ENCODE measurements around the gene SIPA1L3.

Gene SIPA1L3

DNA sequence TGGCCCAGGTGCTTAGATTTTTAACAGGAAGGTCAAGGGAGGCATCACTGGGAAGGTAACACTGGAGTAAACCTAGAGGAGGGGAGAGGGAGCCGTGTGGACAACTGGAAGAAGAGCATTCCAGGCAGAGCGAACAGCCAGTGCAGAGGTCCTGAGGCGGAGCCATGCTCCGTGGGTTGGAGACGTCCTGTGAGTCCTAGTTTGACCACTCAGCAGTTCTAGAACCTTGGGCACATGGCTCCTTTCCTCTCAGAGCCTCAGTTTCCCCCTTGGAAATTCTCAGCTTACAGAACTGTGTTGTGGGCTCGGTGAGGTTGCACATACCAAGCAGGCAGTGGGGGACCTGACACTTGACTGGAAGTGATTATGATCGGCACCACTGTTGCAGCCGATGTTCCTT, 186.1 kb downstream of the SIPA1L3 start:
- Histone ChIP-seq H3K4me3 (ENCODE audit: low read depth, low read length) (no peak overlapping the region), H3K4me1 (ENCODE audit: control insufficient read depth, insufficient read depth, low read length) (no peaks in the 10 kb centered on the region; the same call in 1 of the 2 replicates), H3K9me3 (ENCODE audit: control insufficient read depth, insufficient read depth, low read depth, low read length) (no peaks in the 10 kb centered on the region; the same call in 1 of the 2 replicates), H3K27ac (ENCODE audit: extremely low read depth, low read depth, low read length) (no peak overlapping the region), H3K36me3 (ENCODE audit: control insufficient read depth in 2 of 2, insufficient read depth in 1 of 2, low read length in 2 of 2) (peaks cover 3 to 37% of the 10 kb centered on the region in 2 experiments; a peak in 2 of 3 replicates)
- CTCF ChIA-PET, result interaction anchor here (0.7 to 3.3 kb wide), 2 partner anchors 57 to 191 kb away, joined by 3 to 41 read pairs; no protein-coding TSS in a partner anchor
- POLR2A ChIA-PET, result interaction anchor here (0.7 kb wide), 1 partner anchor 186 kb away, joined by 3 read pairs; the partner anchor contains the start of gene SIPA1L3
- TF ChIP-seq ZIC2 (tag by site-specific recombination; IDR thresholded peaks at IDR 0.05) (peak; percentile 54), GLIS1 (tag by site-specific recombination; IDR thresholded peaks at IDR 0.05) (0 out of 2 replicates have a peak, but pooled peaks have one; percentile 12), WT1 (tag by site-specific recombination; IDR thresholded peaks at IDR 0.05) (no peak)

DNA sequence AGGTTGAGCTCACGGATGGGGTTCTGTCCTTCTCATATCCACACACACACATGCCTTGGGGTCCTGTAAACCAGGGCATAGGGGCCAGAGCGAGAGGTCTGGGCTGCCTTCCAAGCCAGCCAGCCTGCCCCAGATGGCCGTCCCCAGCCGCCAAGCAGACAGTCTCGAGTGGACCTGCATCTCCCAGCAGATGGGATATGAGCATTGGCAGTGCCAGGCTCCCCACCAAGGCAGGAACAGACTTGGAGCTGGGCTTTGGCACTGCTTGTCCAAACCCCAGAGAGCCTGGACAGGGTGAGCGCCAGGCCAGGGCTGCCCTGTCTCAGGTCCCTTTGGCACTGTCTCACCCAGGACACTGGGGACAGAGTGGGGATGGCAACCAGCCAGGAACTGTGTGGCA, 186.6 kb downstream of the SIPA1L3 start:
- H3K36me3 ChIP-seq (ENCODE audit: control insufficient read depth in 2 of 2, insufficient read depth in 1 of 2, low read length in 2 of 2), result peaks cover under 1 to 35% of the 10 kb centered on the region in 2 experiments; a peak in 2 of 3 replicates
- no peak overlapping the region for H3K4me3 ChIP-seq (ENCODE audit: low read depth, low read length)
- ChIA-PET POLR2A (no interaction called here), CTCF (interaction anchor here (1.9 to 3.3 kb wide), 2 partner anchors 8 to 191 kb away, joined by 10 to 41 read pairs; no protein-coding TSS in a partner anchor)
- no peak overlapping the region for H3K27ac ChIP-seq (ENCODE audit: extremely low read depth, low read depth, low read length)
- no peaks in the 10 kb centered on the region; the same call in 1 of the 2 replicates for H3K9me3 ChIP-seq (ENCODE audit: control insufficient read depth, insufficient read depth, low read depth, low read length)
- TF ChIP-seq, protein P1, sequence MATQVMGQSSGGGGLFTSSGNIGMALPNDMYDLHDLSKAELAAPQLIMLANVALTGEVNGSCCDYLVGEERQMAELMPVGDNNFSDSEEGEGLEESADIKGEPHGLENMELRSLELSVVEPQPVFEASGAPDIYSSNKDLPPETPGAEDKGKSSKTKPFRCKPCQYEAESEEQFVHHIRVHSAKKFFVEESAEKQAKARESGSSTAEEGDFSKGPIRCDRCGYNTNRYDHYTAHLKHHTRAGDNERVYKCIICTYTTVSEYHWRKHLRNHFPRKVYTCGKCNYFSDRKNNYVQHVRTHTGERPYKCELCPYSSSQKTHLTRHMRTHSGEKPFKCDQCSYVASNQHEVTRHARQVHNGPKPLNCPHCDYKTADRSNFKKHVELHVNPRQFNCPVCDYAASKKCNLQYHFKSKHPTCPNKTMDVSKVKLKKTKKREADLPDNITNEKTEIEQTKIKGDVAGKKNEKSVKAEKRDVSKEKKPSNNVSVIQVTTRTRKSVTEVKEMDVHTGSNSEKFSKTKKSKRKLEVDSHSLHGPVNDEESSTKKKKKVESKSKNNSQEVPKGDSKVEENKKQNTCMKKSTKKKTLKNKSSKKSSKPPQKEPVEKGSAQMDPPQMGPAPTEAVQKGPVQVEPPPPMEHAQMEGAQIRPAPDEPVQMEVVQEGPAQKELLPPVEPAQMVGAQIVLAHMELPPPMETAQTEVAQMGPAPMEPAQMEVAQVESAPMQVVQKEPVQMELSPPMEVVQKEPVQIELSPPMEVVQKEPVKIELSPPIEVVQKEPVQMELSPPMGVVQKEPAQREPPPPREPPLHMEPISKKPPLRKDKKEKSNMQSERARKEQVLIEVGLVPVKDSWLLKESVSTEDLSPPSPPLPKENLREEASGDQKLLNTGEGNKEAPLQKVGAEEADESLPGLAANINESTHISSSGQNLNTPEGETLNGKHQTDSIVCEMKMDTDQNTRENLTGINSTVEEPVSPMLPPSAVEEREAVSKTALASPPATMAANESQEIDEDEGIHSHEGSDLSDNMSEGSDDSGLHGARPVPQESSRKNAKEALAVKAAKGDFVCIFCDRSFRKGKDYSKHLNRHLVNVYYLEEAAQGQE (tag by site-specific recombination; IDR thresholded peaks at IDR 0.05), result no peak
- no peak for TF ChIP-seq ZNF2 (tag by site-specific recombination; IDR thresholded peaks at IDR 0.05)
- TF ChIP-seq ZBTB20 (tag by site-specific recombination; IDR thresholded peaks at IDR 0.05), result no peak
- no peak for TF ChIP-seq ZNF23 (tag by site-specific recombination; IDR thresholded peaks at IDR 0.05; ENCODE audit: borderline replicate concordance)
- TF ChIP-seq ZNF548 (tag by site-specific recombination; IDR thresholded peaks at IDR 0.05), result no peak
- H3K4me1 ChIP-seq (ENCODE audit: control insufficient read depth, insufficient read depth, low read length), result no peaks in the 10 kb centered on the region; the same call in 1 of the 2 replicates

DNA sequence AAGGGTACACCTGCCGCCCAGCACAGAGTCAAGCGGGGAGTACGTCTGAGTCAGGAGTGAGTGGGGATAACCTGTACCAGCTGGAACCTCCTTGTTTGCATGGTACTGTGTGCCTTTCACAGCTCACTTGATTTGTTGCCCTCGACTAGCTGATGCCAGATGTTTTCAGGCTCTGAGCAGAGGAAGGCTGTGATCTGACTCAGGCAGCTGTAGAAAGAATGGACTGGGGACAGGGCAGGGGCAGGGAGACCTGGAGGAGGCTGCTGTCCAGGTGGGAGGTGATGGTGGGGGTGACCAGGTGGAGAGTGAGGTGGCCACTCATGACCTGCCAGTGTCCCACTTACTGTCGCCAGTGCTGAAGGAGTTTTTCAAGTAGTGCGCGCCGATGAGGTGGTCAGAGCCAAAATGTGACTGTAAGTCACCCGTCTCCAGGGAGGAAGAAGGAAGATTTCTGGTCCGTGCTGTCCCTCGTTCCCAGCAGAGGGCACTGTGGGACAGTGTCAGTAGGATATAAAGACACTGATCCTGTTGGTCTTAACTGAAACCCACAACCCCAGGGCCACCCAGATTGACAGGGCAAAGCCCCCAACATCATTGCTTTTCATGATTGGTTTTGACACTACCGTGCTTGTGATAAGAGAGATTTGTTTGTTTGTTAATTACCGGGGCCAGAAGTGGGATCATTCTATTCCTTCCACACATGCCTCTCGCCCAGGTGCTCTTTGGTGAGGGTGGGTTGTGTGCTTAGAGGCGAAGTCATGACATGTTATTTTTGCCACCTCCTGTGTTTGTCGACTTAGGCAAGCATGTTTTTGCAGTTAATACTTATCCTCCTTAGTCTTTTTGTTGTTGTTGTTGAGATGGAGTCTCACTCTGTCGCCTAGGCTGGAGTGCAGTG, 188.7 kb downstream of the SIPA1L3 start:
- Histone ChIP-seq H3K4me3 (ENCODE audit: low read depth, low read length) (no peak overlapping the region), H3K27ac (ENCODE audit: extremely low read depth, low read depth, low read length) (no peak overlapping the region; the same call in 1 of the 2 replicates), H3K4me1 (ENCODE audit: control insufficient read depth, insufficient read depth, low read length) (no peaks in the 10 kb centered on the region; the same call in 1 of the 2 replicates), H3K36me3 (ENCODE audit: control insufficient read depth in 2 of 2, insufficient read depth in 1 of 2, low read length in 2 of 2) (peaks cover 14 to 24% of the 10 kb centered on the region in 2 experiments; a peak in 2 of 3 replicates), H3K9me3 (ENCODE audit: control insufficient read depth, insufficient read depth, low read depth, low read length) (no peaks in the 10 kb centered on the region; the same call in 1 of the 2 replicates)
- ChIA-PET CTCF (interaction anchor here (0.7 to 3.3 kb wide), 32 partner anchors 9 to 240 kb away, joined by 3 to 41 read pairs (median 4); partner anchors contain the start of genes CATSPERG, SIPA1L3 and WDR87), POLR2A (interaction anchor here (1.4 kb wide), 1 partner anchor 189 kb away, joined by 4 read pairs; the partner anchor contains the start of gene SIPA1L3)
- TF ChIP-seq KLF1 (tag by site-specific recombination; IDR thresholded peaks at IDR 0.05), result no peak
- no peak for TF ChIP-seq ZFP69B (tag by site-specific recombination; IDR thresholded peaks at IDR 0.05)
- TF ChIP-seq, protein P2, sequence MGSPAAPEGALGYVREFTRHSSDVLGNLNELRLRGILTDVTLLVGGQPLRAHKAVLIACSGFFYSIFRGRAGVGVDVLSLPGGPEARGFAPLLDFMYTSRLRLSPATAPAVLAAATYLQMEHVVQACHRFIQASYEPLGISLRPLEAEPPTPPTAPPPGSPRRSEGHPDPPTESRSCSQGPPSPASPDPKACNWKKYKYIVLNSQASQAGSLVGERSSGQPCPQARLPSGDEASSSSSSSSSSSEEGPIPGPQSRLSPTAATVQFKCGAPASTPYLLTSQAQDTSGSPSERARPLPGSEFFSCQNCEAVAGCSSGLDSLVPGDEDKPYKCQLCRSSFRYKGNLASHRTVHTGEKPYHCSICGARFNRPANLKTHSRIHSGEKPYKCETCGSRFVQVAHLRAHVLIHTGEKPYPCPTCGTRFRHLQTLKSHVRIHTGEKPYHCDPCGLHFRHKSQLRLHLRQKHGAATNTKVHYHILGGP (tag by site-specific recombination; IDR thresholded peaks at IDR 0.05), result no peak
- TF ChIP-seq ZNF114 (tag by site-specific recombination; IDR thresholded peaks at IDR 0.05), result no peak
- TF ChIP-seq ZBTB21 (tag by site-specific recombination; IDR thresholded peaks at IDR 0.05), result no peak
- TF ChIP-seq ZBTB7A (tag by site-specific recombination; IDR thresholded peaks at IDR 0.05; ENCODE audit: low read depth), result 0 out of 2 replicates have a peak, but pooled peaks have one; percentile 34
- peak; percentile 35; the same call in 1 of the 2 replicates for TF ChIP-seq ZFHX2 (tag by site-specific recombination; conservative IDR thresholded peaks at IDR 0.05)
- TF ChIP-seq ZNF624 (tag by site-specific recombination; IDR thresholded peaks at IDR 0.05), result no peak
- TF ChIP-seq, protein P3, sequence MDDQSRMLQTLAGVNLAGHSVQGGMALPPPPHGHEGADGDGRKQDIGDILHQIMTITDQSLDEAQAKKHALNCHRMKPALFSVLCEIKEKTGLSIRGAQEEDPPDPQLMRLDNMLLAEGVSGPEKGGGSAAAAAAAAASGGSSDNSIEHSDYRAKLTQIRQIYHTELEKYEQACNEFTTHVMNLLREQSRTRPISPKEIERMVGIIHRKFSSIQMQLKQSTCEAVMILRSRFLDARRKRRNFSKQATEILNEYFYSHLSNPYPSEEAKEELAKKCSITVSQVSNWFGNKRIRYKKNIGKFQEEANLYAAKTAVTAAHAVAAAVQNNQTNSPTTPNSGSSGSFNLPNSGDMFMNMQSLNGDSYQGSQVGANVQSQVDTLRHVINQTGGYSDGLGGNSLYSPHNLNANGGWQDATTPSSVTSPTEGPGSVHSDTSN (CRISPR knock-in tag; IDR thresholded peaks at IDR 0.05), result no peak
- TF ChIP-seq HOXD13 (CRISPR knock-in tag; IDR thresholded peaks at IDR 0.05; ENCODE audit: borderline replicate concordance), result no peak
- TF ChIP-seq, protein P4, sequence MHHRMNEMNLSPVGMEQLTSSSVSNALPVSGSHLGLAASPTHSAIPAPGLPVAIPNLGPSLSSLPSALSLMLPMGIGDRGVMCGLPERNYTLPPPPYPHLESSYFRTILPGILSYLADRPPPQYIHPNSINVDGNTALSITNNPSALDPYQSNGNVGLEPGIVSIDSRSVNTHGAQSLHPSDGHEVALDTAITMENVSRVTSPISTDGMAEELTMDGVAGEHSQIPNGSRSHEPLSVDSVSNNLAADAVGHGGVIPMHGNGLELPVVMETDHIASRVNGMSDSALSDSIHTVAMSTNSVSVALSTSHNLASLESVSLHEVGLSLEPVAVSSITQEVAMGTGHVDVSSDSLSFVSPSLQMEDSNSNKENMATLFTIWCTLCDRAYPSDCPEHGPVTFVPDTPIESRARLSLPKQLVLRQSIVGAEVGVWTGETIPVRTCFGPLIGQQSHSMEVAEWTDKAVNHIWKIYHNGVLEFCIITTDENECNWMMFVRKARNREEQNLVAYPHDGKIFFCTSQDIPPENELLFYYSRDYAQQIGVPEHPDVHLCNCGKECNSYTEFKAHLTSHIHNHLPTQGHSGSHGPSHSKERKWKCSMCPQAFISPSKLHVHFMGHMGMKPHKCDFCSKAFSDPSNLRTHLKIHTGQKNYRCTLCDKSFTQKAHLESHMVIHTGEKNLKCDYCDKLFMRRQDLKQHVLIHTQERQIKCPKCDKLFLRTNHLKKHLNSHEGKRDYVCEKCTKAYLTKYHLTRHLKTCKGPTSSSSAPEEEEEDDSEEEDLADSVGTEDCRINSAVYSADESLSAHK (tag by site-specific recombination; IDR thresholded peaks at IDR 0.05), result 0 out of 2 replicates have a peak, but pooled peaks have one; percentile 27
- TF ChIP-seq ZBTB17 (tag by site-specific recombination; IDR thresholded peaks at IDR 0.05), result peak; percentile 91
